Left cardiac atrium (tissue), 2 donors: Measurements from ENCODE around the gene SEC61G. TPM values are rescaled to one million over a fixed set of nuclear protein-coding genes. Genes with fewer than 3 reads are reported as not detected.

Experiments used
- total RNA-seq, 2 donors: library from RNA; stranded (reverse); fragmentation: NEBNext Ultra II Directional; extraction: Animal tissue kit (Norgen Biotek cat#: 25700); gene quantifications; one replicate each; pipeline ENCODE4 v1.2.1, GENCODE V29; 2021
- donor health status: DM: no; HTN: yes; CAD: no; lungs with severe emphysema.
- donor health status: DM: yes; HTN: yes; CAD: no.

The SEC61G gene
- total RNA-seq, 2 donors from 2014 or later: 105 to 142 TPM

Other genes starting within 250 kb of the SEC61G start
- not detected for gene VSTM2A, start 216.8 kb downstream of the SEC61G start, total RNA-seq